HG03565 (cell line): ENCODE results near the gene CACNA1B.

ENCODE experiments used
- ATAC-seq: cut with Tn5 transposase; IDR thresholded peaks from one replicate; pipeline ENCODE4 v1.9.1; 2021; ENCODE audit warnings: mild to moderate bottlenecking, moderate library complexity; ENCODE audit not compliant: unreplicated experiment

CACNA1B gene

DNA sequence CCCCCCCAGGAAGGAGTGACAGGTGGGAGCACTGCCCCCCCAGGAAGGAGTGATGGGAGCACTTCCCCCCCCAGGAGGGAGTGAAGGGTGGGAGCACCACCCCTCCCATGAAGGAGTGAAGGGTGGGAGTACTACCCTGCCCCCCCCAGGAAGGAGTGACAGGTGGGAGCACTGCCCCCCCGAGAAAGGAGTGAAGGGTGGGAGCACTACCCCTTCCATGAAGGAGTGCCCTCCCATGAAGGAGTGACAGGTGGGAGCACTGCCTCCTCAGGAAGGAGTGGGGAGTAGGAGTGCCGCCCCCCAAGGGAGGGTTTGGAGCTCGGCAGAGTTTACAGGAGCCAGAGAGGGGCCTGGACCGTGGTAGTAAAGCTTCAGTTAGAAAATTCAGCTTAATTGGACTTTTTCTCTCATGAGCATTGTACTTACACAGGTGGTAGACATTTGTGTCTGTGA is 100.7 kb downstream of the CACNA1B start:
- ATAC-seq, result no peak

DNA sequence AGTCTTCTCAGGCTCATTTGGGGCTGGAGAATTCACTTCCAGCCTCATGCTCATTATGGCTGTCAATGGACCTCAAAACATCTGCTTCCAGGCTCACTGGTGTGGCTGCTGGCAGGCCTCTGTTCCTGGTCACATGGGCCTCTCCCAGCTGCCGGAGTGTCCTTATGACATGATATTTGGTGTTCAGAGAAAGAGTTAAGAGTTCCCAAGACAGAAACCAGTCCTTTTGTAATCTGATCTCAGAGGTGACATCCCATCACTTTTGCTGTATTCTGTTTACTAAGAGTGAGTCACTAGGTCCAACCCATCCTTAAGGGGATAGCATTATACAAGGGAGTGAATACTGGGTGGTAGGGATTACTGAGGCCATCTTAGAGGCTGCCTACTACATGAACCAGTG is 104.6 kb downstream of the CACNA1B start:
- ATAC-seq, result no peak

DNA sequence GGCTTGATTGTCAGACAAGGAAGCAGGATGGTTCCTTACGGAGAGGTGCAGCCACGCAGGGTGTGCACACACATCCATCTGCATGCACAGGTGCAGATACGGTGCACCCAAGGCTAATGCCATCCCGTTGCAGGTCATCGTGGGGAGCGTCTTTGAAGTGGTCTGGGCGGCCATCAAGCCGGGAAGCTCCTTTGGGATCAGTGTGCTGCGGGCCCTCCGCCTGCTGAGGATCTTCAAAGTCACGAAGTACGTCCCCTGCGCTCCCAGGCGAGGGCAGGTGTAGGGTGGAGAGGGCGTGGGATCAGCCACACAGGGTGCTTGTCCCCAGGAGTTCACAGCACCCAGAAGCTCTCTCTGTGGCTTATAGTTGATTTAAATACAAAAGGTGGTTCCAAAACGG is 106.4 kb downstream of the CACNA1B start:
- ATAC-seq, result no peak

DNA sequence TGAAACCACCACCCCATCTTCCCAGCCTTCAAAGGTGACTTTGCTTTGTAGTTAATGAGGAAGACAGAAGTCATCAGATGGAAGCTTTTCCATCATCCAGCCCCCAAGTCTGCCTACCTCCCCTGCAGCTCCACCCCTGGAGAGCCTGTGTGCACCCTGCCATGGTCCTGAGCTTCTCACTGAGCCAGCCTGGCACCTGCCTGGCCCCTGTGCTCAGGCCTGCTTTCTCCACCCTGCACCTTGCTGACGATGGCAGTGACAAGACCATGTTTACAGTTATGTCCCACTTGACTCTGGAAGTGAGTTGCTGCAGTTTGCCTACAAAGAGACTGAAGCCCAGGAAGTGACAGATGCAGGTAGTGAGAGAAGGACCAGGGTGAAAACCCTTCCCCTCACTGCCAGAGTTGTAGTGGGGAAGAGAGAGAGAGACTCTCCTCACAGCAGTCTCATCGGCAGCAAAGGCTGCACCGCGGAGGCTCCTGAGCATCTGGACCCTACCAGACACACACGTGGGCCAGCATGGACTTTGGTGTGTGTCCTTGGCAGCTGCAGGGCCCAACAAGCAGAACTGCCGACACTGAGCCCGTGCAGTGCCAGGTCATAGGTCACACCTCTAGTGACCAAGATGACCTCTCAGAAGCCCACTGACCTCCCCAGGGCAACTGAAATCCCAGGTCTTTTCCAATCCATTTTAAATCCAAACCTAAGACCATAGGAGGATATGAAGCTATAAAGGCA is 107.1 kb downstream of the CACNA1B start:
- ATAC-seq, result no peak

DNA sequence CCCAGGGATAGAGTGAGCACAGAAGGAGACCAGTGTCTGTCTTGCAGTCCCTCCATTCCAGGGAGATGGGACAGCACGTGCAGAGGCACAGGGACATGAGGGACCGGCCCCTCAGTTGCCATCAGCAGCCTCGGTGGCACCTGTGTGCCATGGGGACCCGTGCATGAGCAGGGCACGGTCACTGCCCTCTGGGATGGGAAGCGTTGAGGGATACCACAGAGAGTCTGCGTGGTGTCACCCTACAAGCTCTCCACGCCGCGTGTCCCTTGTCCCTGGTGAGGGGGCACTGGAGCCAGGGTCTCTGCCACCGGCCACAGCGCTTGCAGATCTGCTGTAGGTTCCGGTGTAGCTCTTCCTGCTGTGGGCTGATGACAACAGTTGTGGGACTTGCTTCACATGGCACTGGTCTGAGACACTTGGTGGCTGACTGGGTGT is 108.1 kb downstream of the CACNA1B start:
- ATAC-seq, result no peak

DNA sequence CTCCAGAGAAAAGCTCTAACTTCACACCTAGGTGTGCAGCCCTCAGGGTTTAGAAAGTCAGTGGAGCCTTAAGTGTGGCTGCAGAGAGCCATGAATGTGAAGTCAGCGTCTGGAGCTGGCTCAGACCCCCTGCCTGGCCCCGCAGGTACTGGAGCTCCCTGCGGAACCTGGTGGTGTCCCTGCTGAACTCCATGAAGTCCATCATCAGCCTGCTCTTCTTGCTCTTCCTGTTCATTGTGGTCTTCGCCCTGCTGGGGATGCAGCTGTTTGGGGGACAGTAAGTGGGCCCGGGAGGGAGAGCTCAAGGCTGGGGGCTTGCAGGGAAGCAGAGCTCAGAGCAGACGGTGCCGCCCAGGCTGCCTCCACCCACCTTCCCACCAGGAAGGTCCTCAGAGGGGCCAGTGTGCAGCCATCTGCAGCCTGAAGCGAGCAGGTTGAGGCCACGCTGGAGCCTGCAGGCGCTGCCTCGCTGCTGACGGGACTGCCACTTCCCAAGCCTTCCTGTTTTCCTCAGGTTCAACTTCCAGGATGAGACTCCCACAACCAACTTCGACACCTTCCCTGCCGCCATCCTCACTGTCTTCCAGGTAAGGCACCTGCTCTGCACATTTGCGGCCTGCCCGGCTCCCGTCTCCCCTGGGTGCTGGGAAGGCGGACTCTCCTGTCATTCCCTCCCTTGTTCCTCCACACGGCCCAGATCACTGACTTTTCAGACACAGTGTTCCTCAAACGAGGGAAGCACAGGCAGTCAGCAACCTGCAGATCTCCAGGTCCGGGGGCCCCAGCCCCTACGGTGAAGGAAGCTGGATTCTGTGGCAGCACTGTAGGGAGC is 108.9 kb downstream of the CACNA1B start:
- ATAC-seq, result no peak

DNA sequence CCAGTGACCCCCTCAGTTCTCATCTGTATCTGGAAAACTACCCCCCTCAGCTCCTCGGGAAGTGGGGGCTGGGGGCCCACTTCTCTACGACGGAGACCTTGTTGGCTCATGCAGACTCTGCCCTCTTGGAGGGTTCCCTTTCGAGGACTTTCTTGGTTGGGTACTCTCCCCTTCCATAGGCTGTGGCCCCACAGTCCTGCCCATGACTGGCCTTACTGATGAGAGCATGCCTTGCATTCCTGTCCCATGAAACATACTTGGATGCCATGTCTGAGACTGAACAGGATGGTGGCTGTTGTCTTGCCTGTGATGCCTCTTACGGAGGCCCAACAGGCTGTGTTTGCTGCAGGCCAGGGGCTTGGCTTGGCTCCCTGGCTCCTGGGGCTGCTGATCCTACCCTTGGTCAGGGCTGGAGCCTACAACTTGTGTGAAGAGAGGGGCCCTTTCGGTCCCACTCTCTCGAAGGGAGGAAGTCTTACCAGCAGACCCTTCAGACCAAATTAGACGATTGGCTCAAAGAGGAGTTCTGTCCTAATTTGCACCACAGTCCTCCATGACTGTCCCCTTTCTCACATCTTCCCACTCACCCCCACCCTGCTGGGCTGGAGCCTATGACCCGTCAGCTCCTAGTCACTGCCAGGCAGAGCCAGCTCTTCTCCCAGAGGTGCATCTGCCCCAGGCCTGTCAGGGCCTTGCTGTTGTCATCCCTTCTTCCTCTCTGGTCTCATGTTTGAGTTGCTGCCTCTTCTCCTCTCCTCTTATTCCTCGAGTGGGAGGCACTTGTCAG is 109.9 kb downstream of the CACNA1B start:
- ATAC-seq, result no peak

DNA sequence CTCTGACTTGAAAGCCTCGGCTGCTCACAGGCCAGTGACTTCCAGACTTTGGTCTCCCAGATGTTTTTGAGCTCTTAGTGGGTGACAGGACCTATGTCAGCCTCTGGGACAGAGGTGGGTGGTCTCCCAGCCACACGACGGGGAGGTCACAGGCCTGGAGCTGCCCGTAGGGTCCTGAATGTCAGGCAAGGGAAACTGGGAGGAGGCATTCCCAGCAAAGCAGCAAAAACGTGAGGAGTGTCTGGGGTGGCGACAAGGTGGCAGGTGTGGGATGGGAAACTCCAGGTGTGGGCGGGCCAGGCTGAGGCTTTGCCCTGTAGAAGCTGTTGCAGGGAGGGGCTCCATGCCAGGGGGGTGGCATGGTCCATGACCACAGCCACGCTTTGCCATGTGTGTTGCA is 110.5 kb downstream of the CACNA1B start:
- ATAC-seq, result no peak

DNA sequence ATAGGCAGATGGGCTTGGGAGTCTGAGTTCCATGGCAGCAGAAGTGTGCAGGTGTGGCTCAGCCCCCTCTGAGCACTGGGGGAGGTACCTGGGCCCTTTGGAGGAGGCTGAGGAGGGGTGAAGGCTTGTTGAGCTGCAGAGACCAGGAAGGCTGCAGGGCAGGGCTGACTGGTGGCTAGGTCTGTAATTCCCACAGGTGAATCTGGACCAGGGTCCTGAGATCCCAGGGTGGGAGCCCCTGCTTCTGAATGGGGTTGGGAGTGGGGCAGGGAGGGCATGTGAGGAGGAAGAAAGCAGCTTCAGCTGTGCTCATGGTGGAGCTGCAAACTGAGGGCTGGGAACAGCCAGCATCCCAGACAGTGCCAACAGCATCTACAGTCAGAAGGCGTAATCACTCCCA is 111.1 kb downstream of the CACNA1B start:
- no peak for ATAC-seq

DNA sequence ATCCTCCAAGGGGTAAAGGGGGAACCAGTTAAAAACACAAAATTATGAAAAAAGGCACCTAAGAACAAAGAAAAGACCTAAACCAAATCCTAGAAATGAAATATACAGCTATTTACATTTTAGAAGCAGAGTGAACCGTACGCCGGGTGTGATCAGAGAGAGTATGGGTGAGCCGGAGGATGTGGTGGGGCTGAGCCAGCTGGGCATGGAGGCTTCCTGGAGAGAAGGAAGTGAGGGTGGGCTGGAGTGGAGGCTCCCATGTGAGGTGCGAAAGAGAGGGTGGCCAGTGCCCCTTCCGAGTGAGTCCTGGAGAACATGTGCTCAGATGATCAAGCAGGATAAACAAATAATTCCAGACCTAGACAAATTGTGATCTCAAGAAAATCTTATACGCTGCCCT is 111.6 kb downstream of the CACNA1B start:
- no peak for ATAC-seq

DNA sequence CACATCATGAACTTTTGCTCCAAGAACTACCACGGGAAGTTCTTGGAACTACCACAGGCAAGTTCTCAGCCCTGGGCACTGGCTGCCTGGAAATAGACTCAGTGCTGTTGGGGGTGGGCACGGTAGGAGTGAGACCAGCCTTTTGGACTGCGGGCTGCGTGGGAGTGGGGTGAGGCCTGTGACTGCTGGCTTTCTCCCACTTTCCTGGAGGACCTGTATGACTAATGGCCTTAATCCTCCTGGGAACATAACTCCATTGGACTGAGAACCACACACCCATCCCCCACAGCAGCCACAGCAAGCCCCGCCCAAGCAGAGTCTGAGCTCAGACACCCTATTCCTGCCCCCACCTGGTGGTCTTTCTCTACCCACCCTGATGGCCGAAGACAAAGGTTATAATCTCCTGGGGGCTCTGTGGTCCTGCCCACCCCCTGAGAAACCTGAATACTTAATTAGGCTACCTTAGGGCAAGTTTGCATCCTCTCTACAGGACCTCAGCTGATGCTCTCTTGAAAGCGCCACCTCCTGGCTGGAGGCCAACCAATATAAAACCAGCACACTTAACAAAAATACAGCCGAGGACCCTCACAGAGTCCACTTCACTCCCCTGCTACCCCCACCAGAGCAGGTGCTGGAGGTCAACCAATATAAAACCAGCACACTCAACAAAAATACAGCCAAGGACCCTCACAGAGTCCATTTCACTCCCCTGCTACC is 112.6 kb downstream of the CACNA1B start:
- no peak for ATAC-seq

DNA sequence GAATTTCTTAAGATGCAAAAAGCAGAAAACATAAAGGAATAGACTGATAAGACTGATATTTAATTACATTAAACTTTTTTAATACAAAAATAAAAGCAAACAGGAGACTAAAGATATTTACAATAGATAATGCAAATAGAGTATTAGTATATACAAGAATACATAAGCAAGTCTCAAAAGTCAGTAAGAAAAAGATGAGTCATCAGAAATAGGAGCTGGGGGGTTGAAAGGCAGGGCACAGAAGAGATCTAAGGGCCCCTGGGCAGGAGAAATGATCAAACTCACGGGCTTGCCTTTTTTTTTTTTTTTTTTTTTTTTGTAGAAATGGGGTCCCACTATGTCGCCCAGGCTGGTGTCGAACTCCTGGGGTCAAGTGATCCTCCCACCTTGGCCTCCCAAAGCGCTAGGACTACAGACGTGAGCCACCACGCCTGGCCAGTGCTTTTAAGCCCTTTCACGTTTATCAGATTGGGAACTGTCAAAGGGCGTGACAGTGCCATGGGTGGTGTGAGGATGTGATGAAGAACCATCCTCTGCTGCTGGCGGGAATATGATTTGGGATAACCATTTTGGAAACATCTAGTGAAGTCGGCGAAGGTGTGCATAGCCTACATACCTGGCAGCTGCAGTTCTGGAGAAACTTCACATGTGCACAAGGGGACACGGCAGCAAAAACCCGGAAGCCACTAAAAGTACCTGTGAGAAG is 126.1 kb downstream of the CACNA1B start:
- ATAC-seq, result no peak

DNA sequence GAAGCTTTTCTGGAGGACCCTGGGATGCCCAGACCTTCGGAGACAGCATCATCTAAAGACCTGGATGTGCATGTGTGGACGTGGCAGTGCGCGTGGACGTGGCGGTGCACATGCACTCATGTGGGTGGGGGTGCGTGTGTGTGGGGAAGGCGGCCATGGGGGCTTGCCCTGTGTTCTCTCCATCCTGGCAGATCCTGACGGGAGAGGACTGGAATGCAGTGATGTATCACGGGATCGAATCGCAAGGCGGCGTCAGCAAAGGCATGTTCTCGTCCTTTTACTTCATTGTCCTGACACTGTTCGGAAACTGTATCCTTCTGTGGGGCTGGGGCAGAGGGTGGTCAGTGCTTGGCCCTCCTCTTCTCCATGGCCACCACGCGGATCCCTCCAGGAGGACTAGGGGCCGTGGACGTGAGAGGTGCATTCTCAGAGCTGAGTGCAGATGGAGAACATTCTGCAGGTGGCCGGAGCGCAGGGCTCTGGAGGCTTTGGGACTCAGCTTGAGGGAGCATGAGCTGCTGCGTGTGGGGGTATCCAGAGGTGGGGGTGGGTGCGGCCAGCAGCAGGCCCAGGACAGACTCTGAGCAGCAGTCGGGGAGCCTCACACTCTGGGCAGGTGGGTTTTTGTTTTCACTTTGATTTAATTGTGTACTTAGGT is 129.1 kb downstream of the CACNA1B start:
- no peak for ATAC-seq

DNA sequence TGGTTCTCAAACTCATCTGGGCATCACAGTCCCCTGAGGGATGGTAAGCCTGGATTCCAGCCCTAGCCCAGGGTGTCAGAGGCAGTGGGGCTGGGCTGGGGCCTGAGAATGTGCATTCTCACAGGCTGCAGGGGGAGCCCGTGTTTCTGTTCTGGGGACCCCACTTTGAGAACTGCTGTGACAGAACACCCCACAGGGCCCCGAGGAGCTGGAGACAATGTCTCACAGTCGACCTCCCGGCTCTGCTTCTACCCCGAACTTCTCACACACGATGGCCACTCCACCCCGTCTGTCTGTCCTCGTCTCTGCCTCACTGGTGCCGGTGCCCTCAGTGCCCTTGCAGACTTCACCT is 130.0 kb downstream of the CACNA1B start:
- ATAC-seq, result no peak

DNA sequence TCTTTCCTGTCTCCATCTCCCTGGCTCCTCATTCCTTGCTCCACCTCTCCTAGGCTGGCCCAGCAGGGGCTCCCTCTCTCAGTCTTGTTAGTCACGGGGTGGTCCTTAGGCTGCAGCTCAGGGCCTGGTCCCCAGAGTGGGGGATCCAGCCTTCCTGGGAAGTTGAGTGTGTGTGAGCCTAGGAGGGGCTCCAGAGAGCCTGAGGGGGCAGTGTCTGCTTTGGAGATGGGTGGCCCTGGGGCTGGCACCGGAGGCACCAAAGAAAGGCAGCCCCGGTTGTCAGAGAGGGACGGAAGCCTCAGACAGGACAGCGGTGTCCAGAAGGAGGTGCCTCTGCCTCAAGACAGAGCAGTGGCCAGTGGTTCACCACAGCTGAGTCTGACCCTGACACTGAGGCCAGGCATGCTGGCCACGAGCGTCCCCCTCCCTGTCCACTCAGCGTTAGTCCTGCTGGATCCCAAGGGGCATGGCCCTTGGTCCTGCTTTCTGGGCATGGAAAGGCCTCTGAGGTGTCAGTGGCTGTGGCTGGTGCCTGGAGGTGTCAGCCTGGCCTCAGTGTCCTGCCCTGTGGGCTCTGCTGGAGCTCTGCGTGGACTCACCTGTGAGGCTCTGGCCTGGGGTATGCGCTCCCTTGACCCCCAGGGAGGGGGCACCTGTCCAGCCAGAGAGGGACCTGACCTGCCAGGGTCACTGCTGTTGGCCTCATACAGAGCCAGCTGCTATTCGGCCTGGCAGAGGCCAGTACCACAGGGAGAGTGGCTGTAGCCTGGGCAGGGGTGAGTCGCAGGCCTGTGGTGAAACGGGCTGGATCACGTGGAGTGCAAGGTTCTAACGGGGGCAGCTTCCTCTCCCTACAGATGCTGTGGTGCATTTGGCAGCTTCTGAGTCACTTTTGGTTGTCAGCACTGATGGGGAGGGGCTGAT is 130.6 kb downstream of the CACNA1B start:
- no peak for ATAC-seq

DNA sequence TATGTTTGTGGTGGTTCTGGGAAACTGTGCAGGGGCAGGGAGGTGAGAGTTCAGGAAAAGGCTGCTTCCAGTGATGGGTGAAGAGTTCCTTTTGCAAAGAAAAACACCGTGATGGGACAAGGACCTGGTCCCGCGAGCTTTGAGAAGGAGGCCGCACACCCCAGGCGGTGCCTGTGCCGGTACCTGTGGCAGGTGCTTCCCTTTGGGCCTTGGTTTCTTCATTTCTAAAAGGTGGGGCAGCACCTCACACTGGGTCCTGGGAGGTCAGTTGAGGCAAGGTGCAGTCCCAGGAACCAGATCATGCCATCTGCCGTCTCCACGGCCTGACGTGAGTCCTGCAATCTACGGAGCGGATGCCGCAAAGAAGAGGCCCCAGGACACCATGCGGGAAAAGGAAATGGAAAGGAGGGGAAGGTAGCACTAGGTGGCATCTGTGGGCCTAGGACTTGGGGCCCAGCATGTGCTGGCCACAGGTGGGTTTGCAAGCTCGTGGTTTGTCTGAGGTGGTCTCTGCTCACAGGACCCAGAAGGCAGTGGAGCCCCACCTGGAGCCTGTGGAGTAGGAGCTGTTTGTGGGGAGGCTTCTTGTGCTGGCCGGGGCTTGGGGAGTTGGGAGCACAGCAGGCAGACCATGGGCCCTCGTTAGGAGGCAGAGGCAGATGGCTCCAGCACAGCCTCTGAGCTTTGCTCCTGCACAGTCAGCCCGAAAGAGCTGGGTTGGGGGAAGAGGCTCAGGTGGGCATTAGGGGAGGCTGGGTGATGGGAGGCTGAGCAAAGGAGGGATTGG is 131.6 kb downstream of the CACNA1B start:
- ATAC-seq, result no peak

DNA sequence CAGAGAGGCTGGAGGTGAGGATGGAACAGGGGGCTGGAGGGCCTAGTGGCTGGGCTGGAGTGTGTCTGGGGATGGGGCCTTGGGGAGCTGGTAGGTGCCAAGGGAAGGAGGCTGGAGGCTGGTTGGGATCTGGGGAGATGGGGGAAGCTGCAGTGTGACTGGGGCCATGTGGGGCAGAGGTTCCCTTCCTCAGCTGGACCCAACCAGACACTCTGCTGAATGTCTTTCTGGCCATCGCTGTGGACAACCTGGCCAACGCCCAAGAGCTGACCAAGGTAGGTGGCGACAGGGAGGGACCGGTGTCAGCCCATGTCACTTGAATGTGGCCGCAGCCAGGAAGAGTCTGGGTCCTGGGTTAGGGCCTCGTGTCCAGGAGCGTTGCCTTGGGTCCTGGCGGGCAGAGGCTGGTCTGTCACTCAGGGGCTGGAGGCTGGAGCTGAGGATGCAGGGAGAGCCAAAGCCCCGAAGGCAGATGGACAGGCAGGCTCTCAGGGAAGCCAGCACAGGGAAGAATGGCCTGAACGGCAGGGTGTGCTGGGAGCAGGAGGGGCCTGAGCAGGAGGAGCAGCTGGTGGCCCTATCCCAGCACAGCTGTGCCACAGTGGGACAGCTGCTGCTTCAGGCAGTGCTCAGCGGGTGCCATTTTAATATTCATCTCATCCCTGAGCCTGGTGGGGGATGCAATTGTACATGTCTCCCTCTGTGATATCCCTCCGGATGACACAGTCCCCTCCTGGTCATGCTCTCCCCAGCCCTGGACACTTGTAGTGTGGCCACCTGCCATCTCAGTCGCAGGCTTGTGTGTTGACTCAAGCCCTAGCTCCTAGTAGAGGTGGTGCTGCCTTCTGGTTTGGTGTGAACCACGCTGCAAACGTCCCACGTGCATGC is 132.5 kb downstream of the CACNA1B start:
- no peak for ATAC-seq
